ENCODE data around the gene NT5DC2. TPM values are rescaled to one million over a fixed set of nuclear protein-coding genes. Genes with fewer than 3 reads are reported as not detected.

The NT5DC2 gene
- polyA plus RNA-seq, 1 experiment, result 97.9 TPM

DNA sequence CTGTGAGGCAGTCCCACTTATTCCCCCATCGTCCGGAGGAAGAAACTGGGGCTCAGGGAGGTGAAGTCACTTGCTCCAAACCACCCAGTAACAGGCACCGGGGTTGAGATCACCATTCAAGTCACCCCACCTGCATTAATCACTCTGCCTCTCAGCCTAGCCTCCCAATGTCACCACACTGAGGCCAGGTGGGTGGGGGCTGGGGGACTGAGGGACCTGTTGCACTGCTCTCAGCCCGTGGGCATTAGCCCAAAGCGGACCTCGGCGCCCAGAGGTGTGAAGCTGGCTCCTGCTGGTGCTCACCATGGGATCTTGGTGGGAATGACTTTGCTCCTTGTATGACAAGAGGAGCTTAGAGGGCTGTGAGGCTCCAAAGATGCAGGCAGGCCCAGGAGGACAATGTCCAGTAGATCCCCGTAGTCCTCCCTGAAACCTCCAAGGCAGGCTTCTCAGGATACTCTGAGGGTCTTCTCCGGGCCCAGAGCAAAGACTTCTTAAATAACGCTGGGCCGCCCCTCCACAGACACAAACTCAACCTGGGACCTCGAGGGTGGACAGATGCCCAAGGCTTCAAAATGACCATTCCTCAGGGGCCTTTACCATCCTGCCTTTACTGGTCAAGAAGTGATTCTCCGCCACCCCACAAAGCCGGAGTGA is 1.7 kb downstream of the NT5DC2 start:
- no peaks in the 10 kb centered on the region for H3K27me3 ChIP-seq (ENCODE audit: control insufficient read depth, insufficient read depth, low read length)
- TF ChIP-seq CTCF (IDR thresholded peaks at IDR 0.05; ENCODE audit: low read depth, low read length), result no peak
- DNase-seq (ENCODE audit: low read depth, low spot score), result no peak
- H3K27ac ChIP-seq (ENCODE audit: low read depth, low read length), result no peak overlapping the region
- peak overlapping the region; percentile 72 for H3K4me3 ChIP-seq (ENCODE audit: low read depth, low read length)
- POLR2A ChIA-PET, result interaction anchor here (1.0 kb wide), 1 partner anchor 15 kb away, joined by 3 read pairs; no protein-coding TSS in a partner anchor
- CTCF ChIA-PET, result interaction anchor here (0.5 kb wide), 1 partner anchor 13 kb away, joined by 3 read pairs; no protein-coding TSS in a partner anchor
- H3K9me3 ChIP-seq (ENCODE audit: control insufficient read depth, insufficient read depth, low read length), result no peaks in the 10 kb centered on the region; the same call in 1 of the 2 replicates

DNA sequence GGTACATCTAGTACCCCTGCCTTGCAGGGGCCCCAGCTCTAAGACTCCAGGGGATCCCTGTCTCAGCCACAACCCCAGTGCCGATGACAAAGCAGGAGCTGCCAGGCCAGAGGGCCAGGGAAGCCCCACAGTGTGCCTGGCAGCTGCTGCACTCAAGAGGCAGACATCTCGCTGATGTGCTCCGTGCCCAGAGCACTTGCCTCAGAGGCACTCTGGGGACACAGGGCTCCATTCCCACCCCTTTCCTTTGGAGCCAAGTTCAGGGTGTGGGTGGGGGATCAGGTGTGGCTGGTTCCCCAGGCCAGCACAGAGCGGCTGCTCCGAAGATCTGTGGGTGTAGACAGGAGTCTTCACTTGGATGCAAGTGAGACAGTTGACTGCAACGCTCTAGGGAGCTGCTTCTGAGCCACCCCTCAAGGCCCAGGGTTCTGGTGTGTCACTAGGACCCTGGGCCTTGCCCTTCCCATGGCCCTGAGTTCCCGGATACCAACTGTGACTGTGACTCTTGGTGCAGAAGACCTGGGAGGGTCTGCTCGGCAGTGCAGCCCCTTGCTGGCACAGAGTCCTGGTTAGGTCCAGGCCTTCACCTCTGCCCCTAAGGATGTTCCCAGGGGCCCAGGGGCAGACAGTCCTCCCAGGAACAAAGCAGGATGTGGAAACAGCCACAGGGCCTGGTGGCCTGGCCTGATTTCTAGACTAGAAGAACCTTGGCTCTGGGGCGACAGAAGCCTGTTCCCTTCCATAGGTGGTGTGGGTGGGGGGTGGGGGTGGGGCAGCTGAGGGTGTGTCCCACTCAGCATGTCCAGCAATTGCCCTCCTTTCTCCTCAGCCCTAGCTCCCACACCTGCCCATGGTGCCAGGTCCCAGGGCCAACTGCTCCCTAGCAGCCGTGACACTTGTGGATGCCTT is 2.5 kb downstream of the NT5DC2 start:
- H3K27me3 ChIP-seq (ENCODE audit: control insufficient read depth, insufficient read depth, low read length), result no peaks in the 10 kb centered on the region
- no peak for DNase-seq (ENCODE audit: low read depth, low spot score)
- POLR2A ChIA-PET, result interaction anchor here (1.0 kb wide), 1 partner anchor 14 kb away, joined by 3 read pairs; no protein-coding TSS in a partner anchor
- CTCF ChIA-PET, result no interaction called here
- peak overlapping the region; percentile 72; the same call in 1 of the 2 replicates for H3K4me3 ChIP-seq (ENCODE audit: low read depth, low read length)
- TF ChIP-seq CTCF (IDR thresholded peaks at IDR 0.05; ENCODE audit: low read depth, low read length), result no peak
- H3K27ac ChIP-seq (ENCODE audit: low read depth, low read length), result no peak overlapping the region
- H3K9me3 ChIP-seq (ENCODE audit: control insufficient read depth, insufficient read depth, low read length), result no peaks in the 10 kb centered on the region; the same call in 1 of the 2 replicates

DNA sequence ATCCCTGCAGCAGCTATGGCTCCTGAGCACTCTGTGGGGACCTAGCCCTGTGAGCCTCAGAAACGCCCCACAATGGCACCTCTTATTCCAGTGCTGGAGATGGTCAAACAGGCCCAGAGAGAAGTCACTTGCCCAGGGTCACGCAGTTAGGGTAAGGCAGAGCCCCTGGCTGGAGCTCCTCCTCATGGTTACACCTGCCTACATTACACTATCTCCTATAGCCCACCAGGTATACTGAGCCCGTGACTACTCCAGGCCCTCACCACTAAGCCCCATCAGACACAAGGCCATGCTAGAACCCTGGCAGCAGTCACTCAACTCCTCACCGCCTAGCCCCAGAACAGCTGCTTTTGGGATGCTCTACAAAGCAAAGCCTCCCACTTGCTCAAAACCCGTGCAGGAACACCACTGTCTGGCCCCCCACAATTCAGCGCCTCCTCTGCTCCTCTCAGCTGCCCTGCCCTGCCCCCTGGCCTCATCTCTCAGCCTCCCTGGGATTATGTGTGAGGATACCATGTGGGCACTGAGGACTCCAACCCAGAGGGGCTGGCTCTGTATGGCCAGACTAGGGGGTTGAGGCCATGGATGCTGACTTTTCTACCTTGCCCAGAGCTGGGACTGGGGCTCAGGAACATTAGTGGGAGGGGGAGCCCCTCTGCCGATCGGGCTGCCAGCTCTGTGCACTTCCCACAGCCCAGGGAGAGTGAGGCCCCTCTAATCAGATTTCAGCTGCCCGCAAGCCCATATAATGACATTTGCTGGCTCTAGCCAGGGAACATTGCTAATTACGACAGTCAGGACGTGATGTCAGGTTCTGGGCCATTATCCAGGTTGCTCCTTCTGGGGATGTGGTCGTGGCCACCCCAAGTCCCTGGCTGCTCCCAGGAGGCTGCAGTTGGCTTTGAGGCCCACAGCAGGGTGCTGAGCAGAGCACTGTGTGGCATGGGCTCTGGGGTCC is 4.0 kb downstream of the NT5DC2 start:
- POLR2A ChIA-PET, result no interaction called here
- no peaks in the 10 kb centered on the region for H3K27me3 ChIP-seq (ENCODE audit: control insufficient read depth, insufficient read depth, low read length)
- no peak overlapping the region for H3K4me3 ChIP-seq (ENCODE audit: low read depth, low read length)
- no peak for DNase-seq (ENCODE audit: low read depth, low spot score)
- TF ChIP-seq CTCF (IDR thresholded peaks at IDR 0.05; ENCODE audit: low read depth, low read length), result no peak
- CTCF ChIA-PET, result no interaction called here
- no peak overlapping the region for H3K27ac ChIP-seq (ENCODE audit: low read depth, low read length)
- no peaks in the 10 kb centered on the region; the same call in 1 of the 2 replicates for H3K9me3 ChIP-seq (ENCODE audit: control insufficient read depth, insufficient read depth, low read length)

DNA sequence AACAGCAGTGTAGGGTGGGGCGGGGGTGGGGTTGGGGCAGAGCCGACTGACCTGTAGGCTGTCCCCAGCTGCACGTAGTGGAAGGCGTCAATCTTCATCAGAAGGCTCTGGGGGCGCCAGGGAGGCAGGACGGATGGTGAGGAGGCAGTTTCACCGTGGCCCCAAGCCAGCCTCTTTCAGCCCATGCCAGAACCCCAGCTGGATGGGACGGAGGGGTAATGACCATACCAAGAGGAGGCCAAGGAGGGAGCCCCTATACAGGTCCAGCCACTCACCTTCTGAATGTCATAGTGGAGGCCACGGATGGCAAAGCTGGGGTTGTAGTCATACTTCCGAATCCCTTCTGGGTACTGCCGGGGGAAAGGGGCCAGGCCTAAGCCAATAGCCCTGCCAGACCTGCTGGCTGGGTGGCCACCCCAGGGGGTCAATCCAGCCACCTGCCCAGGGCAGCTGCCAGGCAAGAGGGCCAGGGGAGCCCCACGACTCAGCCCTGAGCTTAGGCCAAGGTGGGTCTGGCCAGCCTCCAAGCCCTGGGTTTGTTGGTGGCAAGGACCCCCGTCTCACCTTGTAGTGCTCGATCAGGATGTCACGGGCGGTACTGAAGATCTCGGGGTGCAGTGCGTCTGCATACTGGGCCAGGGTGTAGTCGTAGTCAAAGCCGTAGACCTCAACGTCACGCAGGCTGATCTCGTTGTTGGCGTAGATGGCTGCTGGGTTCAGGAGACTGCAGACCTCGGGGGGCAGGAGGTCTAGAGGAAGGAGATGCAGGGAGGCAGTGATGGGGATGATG is 4.9 kb downstream of the NT5DC2 start:
- H3K27me3 ChIP-seq (ENCODE audit: control insufficient read depth, insufficient read depth, low read length), result no peaks in the 10 kb centered on the region
- H3K27ac ChIP-seq (ENCODE audit: low read depth, low read length), result no peak overlapping the region
- ChIA-PET CTCF (no interaction called here), POLR2A (no interaction called here)
- no peaks in the 10 kb centered on the region for H3K9me3 ChIP-seq (ENCODE audit: control insufficient read depth, insufficient read depth, low read length)
- DNase-seq (ENCODE audit: low read depth, low spot score), result no peak
- H3K4me3 ChIP-seq (ENCODE audit: low read depth, low read length), result no peak overlapping the region
- no peak for TF ChIP-seq CTCF (IDR thresholded peaks at IDR 0.05; ENCODE audit: low read depth, low read length)

All from AG04450 (cell line).